A549 (cell line): ENCODE data around the gene NRM. TPM values are rescaled to one million over a fixed set of nuclear protein-coding genes. Genes with fewer than 3 reads are reported as not detected.

ENCODE experiments used
- ATAC-seq, 2 experiments: fragments of 200-7000 bp in 1 of 2; fragments of >200 bp in 1 of 2; cut with Nextera tagmentation in 1 of 2; cut with Tn5 transposase in 1 of 2; 3 replicates each; pipeline versions ENCODE4 v1.8.0 to v1.9.1; 2018 to 2020; ENCODE audit warnings: mild to moderate bottlenecking in 1 of 2, moderate library complexity in 1 of 2
- CTCF ChIA-PET: fragments of 300-600 bp; sonication (Branson Sonifier 250); formaldehyde crosslinking; extraction: SDS; loops from one replicate; lab custom pipeline; 2021; ENCODE audit warnings: antibody characterized with exemption, inconsistent platforms; lab: Yijun Ruan, JAX
- POLR2A ChIA-PET: fragments of 350-600 bp; formaldehyde crosslinking; extraction: SDS; loops from one replicate; lab custom pipeline; 2021; ENCODE audit warnings: antibody characterized with exemption, inconsistent platforms; lab: Yijun Ruan, JAX
- DNase-seq, 2 experiments: peaks; one replicate each; pipeline versions ENCODE4 v3.0.0 to v3.0.0-alpha.2; 2011 to 2016; ENCODE audit warnings: low read depth in 1 of 2, low spot score in 1 of 2
- FAIRE-seq: peaks from 2 replicates; lab custom pipeline; 2011; peaks lifted over from hg19 to GRCh38; lab: Jason Lieb, UNC
- H3K27ac ChIP-seq, 2 experiments: fragments of >200 bp; sonication (Bioruptor Twin); formaldehyde crosslinking; 3 replicates each; pipeline ENCODE4 v1.5.1; 2016 to 2017
- H3K4me1 ChIP-seq: fragments of >200 bp; sonication (Bioruptor Twin); formaldehyde crosslinking; 3 replicates; pipeline ENCODE4 v1.6.1; 2016
- H3K4me2 ChIP-seq: fragments of >200 bp; sonication (Bioruptor Twin); formaldehyde crosslinking; 3 replicates; pipeline ENCODE4 v1.6.1; 2016
- H3K4me3 ChIP-seq: fragments of >200 bp; sonication (Bioruptor Twin); formaldehyde crosslinking; 3 replicates; pipeline ENCODE4 v1.5.1; 2016
- H3K9me3 ChIP-seq: fragments of >200 bp; sonication (Bioruptor Twin); formaldehyde crosslinking; 3 replicates; pipeline ENCODE4 v1.6.1; 2016
- CEBPB ChIP-seq, 2 experiments: fragments of >200 bp in 1 of 2; sonication (Bioruptor Twin) in 1 of 2; formaldehyde crosslinking in 1 of 2; IDR thresholded peaks; 2 replicates each; pipeline ENCODE4 v1.6.1; 2012 to 2016
- CHD2 ChIP-seq: fragments of 150-350 bp; IDR thresholded peaks from 2 replicates; pipeline ENCODE4 v1.6.1; 2014; ENCODE audit warnings: low read length; ENCODE audit not compliant: partially characterized antibody
- E2F6 ChIP-seq: IDR thresholded peaks from 2 replicates; pipeline ENCODE4 v1.6.1; 2012; ENCODE audit warnings: low read depth, borderline replicate concordance
- ELK1 ChIP-seq: fragments of 150-350 bp; IDR thresholded peaks from 2 replicates; pipeline ENCODE4 v1.6.1; 2014; ENCODE audit warnings: low read depth, mild to moderate bottlenecking, low read length
- HES2 ChIP-seq: fragments of >200 bp; sonication (Bioruptor Twin); formaldehyde crosslinking; IDR thresholded peaks from 2 replicates; pipeline ENCODE4 v1.6.1; 2016
- HOXA7 ChIP-seq: fragments of 250-450 bp; sonication (Bioruptor Pico); IDR thresholded peaks from 2 replicates; pipeline ENCODE4 v1.5.0; 2020; ENCODE audit warnings: mild to moderate bottlenecking, moderate library complexity
- HOXB13 ChIP-seq: fragments of 250-450 bp; sonication (Bioruptor Pico); IDR thresholded peaks from 2 replicates; pipeline ENCODE4 v1.5.0; 2020; ENCODE audit warnings: low read depth, mild to moderate bottlenecking, moderate library complexity
- JUN ChIP-seq, 2 experiments: fragments of >200 bp; sonication (Bioruptor Twin); formaldehyde crosslinking; IDR thresholded peaks; 2 replicates in 1 of 2; 3 replicates in 1 of 2; pipeline ENCODE4 v1.6.1; 2016 to 2017
- NR3C1 ChIP-seq: fragments of >200 bp; sonication (Bioruptor Twin); formaldehyde crosslinking; IDR thresholded peaks from 3 replicates; pipeline ENCODE4 v1.6.1; 2017
- PHF8 ChIP-seq: fragments of 200-600 bp; sonication (generic); IDR thresholded peaks from 2 replicates; pipeline ENCODE4 v1.6.1; 2016; ENCODE audit warnings: low read depth, mild to moderate bottlenecking, antibody characterized with exemption, moderate library complexity, borderline replicate concordance
- POLR2A ChIP-seq: IDR thresholded peaks from 2 replicates; pipeline ENCODE4 v1.6.1; 2012; ENCODE audit warnings: mild to moderate bottlenecking, low read length
- POLR2AphosphoS2 ChIP-seq: conservative IDR thresholded peaks from 2 replicates; pipeline ENCODE4 v1.6.1; 2012; ENCODE audit warnings: low read length, improper control_type of control experiment, inconsistent platforms
- RFX5 ChIP-seq: fragments of 450-650 bp; IDR thresholded peaks from 2 replicates; pipeline ENCODE4 v1.7.1; 2014; ENCODE audit warnings: antibody characterized with exemption, mild to moderate bottlenecking, moderate library complexity
- RNF2 ChIP-seq: fragments of 200-600 bp; sonication (generic); IDR thresholded peaks from 2 replicates; pipeline ENCODE4 v1.6.1; 2016; ENCODE audit warnings: low read depth, mild to moderate bottlenecking, antibody characterized with exemption, moderate library complexity, borderline replicate concordance
- SREBF2 ChIP-seq: fragments of 450-650 bp; IDR thresholded peaks from 2 replicates; pipeline ENCODE4 v1.6.1; 2014; ENCODE audit warnings: mild to moderate bottlenecking, moderate library complexity
- TFCP2L1 ChIP-seq: fragments of 250-450 bp; sonication (Bioruptor Pico); IDR thresholded peaks from 2 replicates; pipeline ENCODE4 v1.5.0; 2021; ENCODE audit warnings: mild to moderate bottlenecking
- ZSCAN20 ChIP-seq: fragments of 250-450 bp; sonication (Bioruptor Pico); IDR thresholded peaks from 2 replicates; pipeline ENCODE4 v1.8.0; 2022; ENCODE audit warnings: mild to moderate bottlenecking, moderate library complexity
- WGBS: methylation state at CpG from one replicate; pipeline ENCODE4 v1.1.6; 2017; ENCODE audit errors: missing lambda C conversion rate; 5-methylcytosine and 5-hydroxymethylcytosine counted together
- polyA minus RNA-seq: library from RNA; depleted of rRNA, polyadenylated mRNA; stranded (reverse); fragments of >200 nt; gene quantifications from 2 replicates; pipeline ENCODE4 v1.2.3, GENCODE V29; 2011; rRNA and poly(A)+ RNA removed
- polyA plus RNA-seq, 4 experiments: library from polyadenylated mRNA; depleted of rRNA in 3 of 4; stranded (reverse); fragments of >200 nt; fragmentation: RNase III in 1 of 4; extraction: RNeasy Plus Mini Kit Qiagen cat#74134 plus additional on column Dnase treatment in 1 of 4; gene quantifications; 2 replicates in 3 of 4; 3 replicates in 1 of 4; pipeline ENCODE4 v1.2.3, GENCODE V29; 2011 to 2017
- TF ChIP-seq, protein P1 (sequence below): IDR thresholded peaks from 2 replicates; pipeline ENCODE4 v1.6.1; 2012

Gene NRM
- polyA plus RNA-seq (2011; rRNA removed), result 11.3 and 12.4 TPM in 2 replicates
- polyA plus RNA-seq (2012; cell fraction: cytosol; rRNA removed), result 21.7 and 24.8 TPM in 2 replicates
- 22.2 and 23.8 TPM in 2 replicates for polyA plus RNA-seq (2012; cell fraction: nucleus; rRNA removed)
- polyA plus RNA-seq (2017; fragmentation: RNase III; extraction: RNeasy Plus Mini Kit Qiagen cat#74134 plus additional on column Dnase treatment), result 13.0 to 14.5 TPM (median 13.0 TPM) in 3 replicates
- 11.7 and 12.7 TPM in 2 replicates for polyA minus RNA-seq

GRCh38 chr6:30690403-30691207 lies at the start of gene NRM:
TSS of gene NRM (minus strand) at chr6:30690984. CDS start at chr6:30690974, 10 bp downstream.
- peak; percentile 62 for TF ChIP-seq POLR2A
- TF ChIP-seq, protein P1, sequence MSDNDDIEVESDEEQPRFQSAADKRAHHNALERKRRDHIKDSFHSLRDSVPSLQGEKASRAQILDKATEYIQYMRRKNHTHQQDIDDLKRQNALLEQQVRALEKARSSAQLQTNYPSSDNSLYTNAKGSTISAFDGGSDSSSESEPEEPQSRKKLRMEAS, result peak; percentile 24; the same call in 1 of the 2 replicates
- TF ChIP-seq E2F6, result 0 out of 2 replicates have a peak, but pooled peaks have one; percentile 30
- 0 out of 2 replicates have a peak, but pooled peaks have one; percentile 26 for TF ChIP-seq PHF8
- TF ChIP-seq TFCP2L1 (CRISPR knock-in tag), result no peak
- 3% methylated on average over 20 of the region's 40 CpGs for WGBS
- ChIA-PET POLR2A (interaction anchor here (1.1 to 1.5 kb wide), 4 partner anchors 17 to 54 kb away, joined by 4 to 7 read pairs (median 5); partner anchors contain the start of genes IER3 and MDC1), CTCF (interaction anchor here (0.7 to 6.9 kb wide), 4 partner anchors 13 to 41 kb away, joined by 3 to 84 read pairs (median 25); no protein-coding TSS in a partner anchor)
- Histone ChIP-seq H3K4me1 (peaks cover 45% of the 10 kb centered on the region), H3K27ac (peak within 1 kb of the TSS; percentile 90 to 94), H3K9me3 (no peaks in the 10 kb centered on the region), H3K4me3 (peak within 1 kb of the TSS; percentile 56), H3K4me2 (peak within 1 kb of the TSS; percentile 88)
- peak; percentile 60 to 73 for DNase-seq
- ATAC-seq, result peak; percentile 62 to 69
- FAIRE-seq, result no peak

GRCh38 chr6:30740540-30740870 lies 49.7 kb upstream of the NRM start:
- Histone ChIP-seq H3K4me2 (peak overlapping the region; percentile 89), H3K4me1 (peaks cover 48% of the 10 kb centered on the region), H3K9me3 (no peaks in the 10 kb centered on the region), H3K4me3 (no peak overlapping the region), H3K27ac (peak overlapping the region in 1 of 2 experiments; percentile 97; a peak in 4 of 6 replicates)
- DNase-seq (no peak), FAIRE-seq (no peak), ATAC-seq (no peak)
- TF ChIP-seq HOXB13 (no peak), POLR2AphosphoS2 (0 out of 2 replicates have a peak, but pooled peaks have one; percentile 30)
- POLR2A ChIA-PET, result interaction anchor here (0.7 to 3.5 kb wide), 4 partner anchors 12 to 81 kb away, joined by 5 to 17 read pairs (median 8); no protein-coding TSS in a partner anchor
- CTCF ChIA-PET, result interaction anchor here (0.7 to 4.7 kb wide), 7 partner anchors 10 to 82 kb away, joined by 3 to 37 read pairs (median 4); partner anchors contain the start of gene DHX16
- WGBS, result 90% methylated on average over 2 of the region's 2 CpGs

- Histone ChIP-seq H3K4me3 (no peak overlapping the region), H3K9me3 (no peaks in the 10 kb centered on the region), H3K4me2 (no peak overlapping the region; the same call in 2 of the 3 replicates), H3K27ac (no peak overlapping the region), H3K4me1 (peaks cover 38% of the 10 kb centered on the region)
- FAIRE-seq, result no peak
- TF ChIP-seq ZSCAN20 (CRISPR knock-in tag) (no peak), RNF2 (no peak), ELK1 (no peak), SREBF2 (no peak), NR3C1 (no peak), HES2 (no peak), HOXA7 (CRISPR knock-in tag) (no peak), JUN (IDR thresholded peaks at IDR 0.05) (no peak), CEBPB (IDR thresholded peaks at IDR 0.05) (no peak), POLR2A (no peak), RFX5 (no peak), CHD2 (no peak)
- no peak for ATAC-seq
- DNase-seq, result no peak
- POLR2A ChIA-PET, result interaction anchor here (0.7 to 3.5 kb wide), 3 partner anchors 10 to 43 kb away, joined by 3 to 17 read pairs (median 3); no protein-coding TSS in a partner anchor
- CTCF ChIA-PET, result interaction anchor here (0.6 to 4.7 kb wide), 10 partner anchors 8 to 349 kb away, joined by 3 to 37 read pairs (median 5); no protein-coding TSS in a partner anchor
- WGBS, result 87% methylated on average over 6 of the region's 6 CpGs
These were observed 47.7 kb upstream of the NRM start for GRCh38 chr6:30738532-30738931.
